Thymus (tissue), 11 donors: Measurements from ENCODE around the gene EEIG1. TPM values are rescaled to one million over a fixed set of nuclear protein-coding genes. Genes with fewer than 3 reads are reported as not detected.

Source experiments
- DNase-seq, 9 donors: peaks; one replicate each; pipeline ENCODE4 v3.0.0-alpha.2; 2013; ENCODE audit warnings: low spot score in 9 of 9, low read depth in 6 of 9, missing footprints in 1 of 9
- H3K27ac ChIP-seq, 2 donors: one replicate each; pipeline ENCODE4 v1.5.1; 2013; ENCODE audit warnings: control low read depth in 1 of 2, low read depth in 1 of 2, low read length in 1 of 2, mild to moderate bottlenecking in 1 of 2, moderate library complexity in 1 of 2
- H3K27me3 ChIP-seq, 2 donors: one replicate each; pipeline ENCODE4 v1.5.1; 2013; ENCODE audit warnings: low read length in 1 of 2; ENCODE audit not compliant: control insufficient read depth in 2 of 2, insufficient read depth in 1 of 2
- H3K36me3 ChIP-seq, 2 donors: one replicate each; pipeline ENCODE4 v1.5.1; 2013; ENCODE audit warnings: low read length in 1 of 2, mild to moderate bottlenecking in 1 of 2, moderate library complexity in 1 of 2; ENCODE audit not compliant: control insufficient read depth in 2 of 2, insufficient read depth in 2 of 2
- H3K4me1 ChIP-seq, 2 donors: one replicate each; pipeline ENCODE4 v1.5.1; 2013; ENCODE audit warnings: low read length in 2 of 2; ENCODE audit not compliant: control insufficient read depth in 2 of 2, insufficient read depth in 2 of 2
- H3K4me3 ChIP-seq, 2 donors: one replicate each; pipeline ENCODE4 v1.5.1; 2013; ENCODE audit warnings: low read length in 2 of 2, control low read depth in 1 of 2, mild to moderate bottlenecking in 1 of 2
- H3K9me3 ChIP-seq, 2 donors: one replicate each; pipeline ENCODE4 v1.5.1; 2013; ENCODE audit warnings: low read length in 1 of 2, mild to moderate bottlenecking in 1 of 2; ENCODE audit not compliant: control insufficient read depth in 2 of 2, insufficient read depth in 1 of 2
- WGBS: extraction: QIAGEN DNeasy Blood & Tissue Kit; methylation state at CpG from one replicate; pipeline ENCODE4 v1.1.7; 2013; 5-methylcytosine and 5-hydroxymethylcytosine counted together
- polyA plus RNA-seq: library from polyadenylated mRNA; stranded (reverse); fragments of 200-250 nt; gene quantifications from one replicate; pipeline ENCODE4 v1.2.3, GENCODE V29; 2013
- total RNA-seq: library from RNA; stranded (reverse); fragments of 120-200 nt; gene quantifications from one replicate; pipeline ENCODE4 v1.2.4, GENCODE V29; 2013
- donor health status: healthy.

EEIG1 gene
- total and polyA plus RNA-seq, 2 donors, result 12.9 to 51.4 TPM

GRCh38 chr9:128005923-128006322, 25.1 kb upstream of the EEIG1 start:
- H3K27ac ChIP-seq, result peak overlapping the region; percentile 86 to 99
- 36% methylated on average over 12 of the region's 12 CpGs for WGBS
- no peak for DNase-seq
- H3K4me1 ChIP-seq, result peaks cover 20 to 60% of the 10 kb centered on the region in 2 donors
- H3K36me3 ChIP-seq, result no peaks in the 10 kb centered on the region
- no peak overlapping the region for H3K4me3 ChIP-seq
- no peaks in the 10 kb centered on the region for H3K27me3 ChIP-seq
- peaks cover 0 to 23% of the 10 kb centered on the region in 2 donors for H3K9me3 ChIP-seq

GRCh38 chr9:128003966-128004604, 23.3 kb upstream of the EEIG1 start:
- Histone ChIP-seq H3K27ac (no peak overlapping the region), H3K27me3 (no peaks in the 10 kb centered on the region), H3K9me3 (peaks cover 0 to 19% of the 10 kb centered on the region in 2 donors), H3K4me3 (no peak overlapping the region), H3K36me3 (no peaks in the 10 kb centered on the region), H3K4me1 (peaks cover 20 to 57% of the 10 kb centered on the region in 2 donors)
- 96% methylated on average over 11 of the region's 11 CpGs for WGBS
- DNase-seq, result no peak

DNA sequence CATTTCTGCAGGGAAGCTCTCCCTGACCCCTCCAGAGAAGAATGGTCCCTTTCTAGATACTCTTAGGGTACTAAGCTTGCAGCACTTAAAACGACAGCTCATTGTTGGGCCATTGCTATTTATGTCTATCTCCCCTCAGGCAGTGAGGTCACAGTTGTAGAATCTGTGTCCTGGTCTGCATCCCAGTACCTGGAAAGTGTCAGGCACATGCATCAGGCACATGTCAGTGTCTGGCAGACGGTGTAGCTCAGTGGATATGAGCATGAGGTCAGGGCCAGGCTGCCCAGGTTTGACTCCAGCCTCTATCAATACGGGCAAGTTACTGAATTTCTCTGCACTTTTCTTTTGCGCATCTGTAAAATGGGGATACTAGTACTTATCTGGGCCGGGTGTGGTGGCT, 22.2 kb upstream of the EEIG1 start:
- Histone ChIP-seq H3K4me1 (peaks cover 18 to 46% of the 10 kb centered on the region in 2 donors), H3K36me3 (no peaks in the 10 kb centered on the region), H3K27me3 (no peaks in the 10 kb centered on the region), H3K4me3 (no peak overlapping the region), H3K9me3 (peaks cover 0 to 10% of the 10 kb centered on the region in 2 donors), H3K27ac (no peak overlapping the region)
- DNase-seq, result no peak
- 97% methylated on average over 5 of the region's 5 CpGs for WGBS

GRCh38 chr9:128001779-128002298, 21.1 kb upstream of the EEIG1 start:
- H3K27ac ChIP-seq, result no peak overlapping the region
- H3K4me3 ChIP-seq, result no peak overlapping the region
- peaks cover 8 to 34% of the 10 kb centered on the region in 2 donors for H3K4me1 ChIP-seq
- H3K27me3 ChIP-seq, result no peaks in the 10 kb centered on the region
- WGBS, result 85% methylated on average over 18 of the region's 18 CpGs
- no peaks in the 10 kb centered on the region for H3K36me3 ChIP-seq
- no peak for DNase-seq
- peaks cover 0 to 8% of the 10 kb centered on the region in 2 donors for H3K9me3 ChIP-seq

DNA sequence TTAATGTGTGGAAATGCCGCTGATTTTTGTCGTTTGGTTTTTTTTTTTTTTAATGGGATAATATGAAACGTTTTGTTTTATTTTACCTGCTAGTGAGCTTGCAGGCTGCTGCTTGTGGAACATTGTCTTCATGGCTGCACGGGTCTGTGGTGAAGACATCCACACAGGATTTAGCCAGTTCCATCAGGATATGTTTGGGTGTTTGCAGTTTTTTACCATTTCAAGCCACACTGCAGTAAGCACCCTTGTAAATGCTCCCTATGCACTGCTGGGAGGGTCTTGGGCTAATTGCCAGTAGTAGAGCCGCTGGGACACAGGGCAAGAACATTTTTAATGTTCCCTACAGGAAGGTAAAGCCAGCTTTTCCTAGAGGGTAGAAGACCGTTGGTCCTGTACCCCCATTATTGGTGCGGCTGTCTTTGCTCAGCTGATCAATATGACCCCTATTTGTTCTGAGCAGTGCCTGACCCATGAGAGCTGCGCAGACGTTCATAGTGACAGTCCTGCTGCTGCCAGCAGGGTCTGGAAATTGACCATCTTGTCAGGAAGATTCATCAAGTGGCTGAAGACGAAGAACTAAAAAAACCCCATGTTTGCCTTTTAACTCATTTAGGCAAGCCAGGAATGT, 20.5 kb upstream of the EEIG1 start:
- Histone ChIP-seq H3K27ac (no peak overlapping the region), H3K4me1 (peaks cover 3 to 29% of the 10 kb centered on the region in 2 donors), H3K27me3 (no peaks in the 10 kb centered on the region), H3K4me3 (no peak overlapping the region), H3K36me3 (no peaks in the 10 kb centered on the region), H3K9me3 (peaks cover 0 to 8% of the 10 kb centered on the region in 2 donors)
- 94% methylated on average over 10 of the region's 10 CpGs for WGBS
- no peak for DNase-seq

DNA sequence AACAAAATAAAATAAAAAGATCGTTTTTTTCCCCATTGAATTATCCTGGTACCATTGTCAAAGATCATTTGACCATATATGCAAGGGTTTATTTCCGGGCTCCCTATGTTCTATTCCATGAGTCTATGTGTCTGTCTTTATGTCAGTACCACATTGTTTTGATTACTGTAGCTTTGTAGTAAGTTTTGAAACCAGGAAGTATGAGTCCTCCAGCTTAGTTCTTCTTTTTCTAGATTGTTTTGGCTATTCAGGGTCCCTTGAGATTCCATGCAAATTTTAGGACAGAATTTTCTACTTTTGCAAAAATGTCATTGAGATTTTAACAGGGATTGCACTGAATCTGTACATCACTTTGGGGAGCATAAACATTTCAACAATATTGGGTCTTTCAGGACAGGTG, 18.7 kb upstream of the EEIG1 start:
- H3K27me3 ChIP-seq, result no peaks in the 10 kb centered on the region
- H3K36me3 ChIP-seq, result no peaks in the 10 kb centered on the region
- no peak overlapping the region for H3K27ac ChIP-seq
- peaks cover 0 to 15% of the 10 kb centered on the region in 2 donors for H3K4me1 ChIP-seq
- over 99% methylated on average over 2 of the region's 2 CpGs for WGBS
- no peak for DNase-seq
- peaks cover 0 to 8% of the 10 kb centered on the region in 2 donors for H3K9me3 ChIP-seq
- H3K4me3 ChIP-seq, result no peak overlapping the region

GRCh38 chr9:127993721-127994120, 12.9 kb upstream of the EEIG1 start:
- Histone ChIP-seq H3K9me3 (no peaks in the 10 kb centered on the region), H3K36me3 (no peaks in the 10 kb centered on the region), H3K27me3 (no peaks in the 10 kb centered on the region), H3K4me1 (peaks cover 4 to 30% of the 10 kb centered on the region in 2 donors), H3K27ac (peak overlapping the region in 1 of 2 donors; percentile 45), H3K4me3 (no peak overlapping the region)
- 97% methylated on average over 4 of the region's 4 CpGs for WGBS
- no peak for DNase-seq

GRCh38 chr9:127991757-127992274, 11.0 kb upstream of the EEIG1 start:
- no peak overlapping the region for H3K4me3 ChIP-seq
- 75% methylated on average over 3 of the region's 3 CpGs for WGBS

More at GRCh38 chr9:127991757-127992274, 11.0 kb upstream of the EEIG1 start:
- DNase-seq, result no peak
- H3K27me3 ChIP-seq, result no peaks in the 10 kb centered on the region
- H3K36me3 ChIP-seq, result no peaks in the 10 kb centered on the region
- H3K4me1 ChIP-seq, result peaks cover 4 to 30% of the 10 kb centered on the region in 2 donors
- no peaks in the 10 kb centered on the region for H3K9me3 ChIP-seq
- no peak overlapping the region for H3K27ac ChIP-seq
